DMS 273 treated with DMSO at 0.1 percent for 48 hours (cell line): ENCODE results near the gene MSN.

ENCODE experiments used
- DNase-seq: peaks from one replicate; lab custom pipeline; 2025; lab: John Stamatoyannopoulos, UW

MSN gene

DNA sequence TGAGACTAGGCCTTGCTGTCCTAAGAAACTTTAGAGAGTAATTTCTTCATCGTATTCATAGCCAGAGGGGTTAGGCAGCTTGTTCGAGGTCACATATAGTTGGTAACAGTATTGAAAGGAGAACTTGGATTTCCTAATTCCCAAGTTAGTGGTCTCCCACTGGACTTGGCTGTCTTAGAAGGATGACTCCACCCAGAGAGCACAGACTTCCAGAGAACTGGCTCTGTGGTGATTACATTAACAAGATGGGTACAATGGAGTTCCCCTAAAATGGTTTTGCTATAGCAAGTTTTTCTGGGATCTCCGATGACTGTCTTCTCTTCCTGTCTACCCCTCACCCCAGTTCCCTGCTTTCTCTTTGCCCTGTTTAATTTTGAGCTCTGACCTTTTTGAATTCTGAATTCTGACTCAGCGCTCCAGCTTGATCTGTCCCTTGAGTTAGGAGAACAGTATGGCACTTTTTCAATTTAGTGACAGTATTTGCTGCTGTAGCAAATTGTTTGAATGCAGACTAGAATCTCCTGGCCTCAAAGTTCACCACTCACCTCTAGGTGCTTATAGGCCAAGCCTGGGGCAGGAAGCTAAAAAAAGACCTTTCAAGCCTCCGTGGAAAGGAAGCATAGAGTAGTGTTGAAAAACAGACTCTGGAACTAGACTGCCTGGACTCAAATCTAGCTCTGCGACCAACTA is 6.9 kb downstream of the MSN start:
- no peak for DNase-seq

DNA sequence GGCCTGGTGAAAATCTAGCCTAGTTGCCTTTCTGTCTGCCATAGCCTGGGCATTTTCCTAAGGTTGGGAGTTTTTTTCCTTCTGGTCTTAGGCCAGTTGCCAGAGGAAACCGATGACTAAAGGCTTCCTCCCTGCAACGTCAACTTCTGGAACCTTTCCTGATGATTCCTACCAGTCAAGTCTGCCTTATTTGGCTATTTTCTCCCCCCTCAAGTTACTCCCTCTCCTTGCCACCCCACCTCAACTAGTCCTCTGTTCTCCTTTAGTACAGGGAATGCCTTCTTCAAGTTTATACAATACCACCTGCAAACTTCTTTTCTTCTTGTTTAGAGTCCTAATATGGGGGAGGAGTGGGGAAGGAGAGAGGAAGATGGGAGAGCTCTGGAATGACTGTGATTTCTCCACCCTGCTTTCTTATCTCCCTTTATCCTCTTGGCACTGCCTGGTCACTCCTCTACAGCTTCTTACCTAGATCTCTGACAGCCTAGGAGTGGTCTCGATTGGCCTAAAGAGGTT is 10.6 kb downstream of the MSN start:
- DNase-seq = no peak

DNA sequence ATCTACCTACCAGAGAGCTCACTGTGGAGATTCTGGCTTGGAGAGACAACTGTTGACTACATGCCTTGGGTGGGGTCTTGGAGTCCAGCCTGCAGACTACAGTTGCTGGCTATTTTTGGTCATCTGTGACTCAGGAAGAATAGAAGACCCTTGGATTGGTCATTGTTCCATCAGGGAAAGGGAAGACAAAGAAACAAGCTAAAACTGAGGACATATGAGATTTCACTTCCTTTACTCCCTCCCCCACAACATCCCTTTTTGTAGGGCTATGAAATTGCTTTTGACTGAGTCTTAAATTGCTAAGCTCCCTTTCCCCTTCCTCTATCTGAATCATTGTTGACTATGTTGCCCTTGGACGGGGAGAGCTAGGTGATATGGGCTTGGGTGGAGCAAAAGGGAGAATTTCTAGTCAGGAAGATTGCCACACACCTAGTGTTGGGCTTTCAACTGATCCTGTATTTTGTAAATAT is 11.7 kb downstream of the MSN start:
- DNase-seq = no peak

DNA sequence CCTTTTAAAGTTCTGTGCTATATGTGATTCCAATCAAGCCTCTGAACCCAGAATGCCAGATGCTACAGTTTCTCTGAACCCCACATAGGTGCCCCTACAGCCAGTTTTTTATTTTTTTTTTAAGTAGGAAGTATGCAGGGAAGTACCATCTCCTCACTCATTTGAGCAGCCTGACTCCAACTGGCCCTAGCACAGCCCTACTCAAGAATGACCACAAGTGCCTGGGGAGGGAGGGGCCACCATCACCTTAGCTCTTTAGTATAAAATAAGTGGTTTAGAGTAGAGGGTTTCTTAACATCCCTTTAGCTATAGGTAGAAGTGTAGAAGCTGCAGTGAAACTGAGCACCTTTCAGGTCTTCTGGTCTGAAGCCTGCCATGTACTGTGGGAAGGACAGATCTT is 14.4 kb downstream of the MSN start:
- DNase-seq = no peak

DNA sequence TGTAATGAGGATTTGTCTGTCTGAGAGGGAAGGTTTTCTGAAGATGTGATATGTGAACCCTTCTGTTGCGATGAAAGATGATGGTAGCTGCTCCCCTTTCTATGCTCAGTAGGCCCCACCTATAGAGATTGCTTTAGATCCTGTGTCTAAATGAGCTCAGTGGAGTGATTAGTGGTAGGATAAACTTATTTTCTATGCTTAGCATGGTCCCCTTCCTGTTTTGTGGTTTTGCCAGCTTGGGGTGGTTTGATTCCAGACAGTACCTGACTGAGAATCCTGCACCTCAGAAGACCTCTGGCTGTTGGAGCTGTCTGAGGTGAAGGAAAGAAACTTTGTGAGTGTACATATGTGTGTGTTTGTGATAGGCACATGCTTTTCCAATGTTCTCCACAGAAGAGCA is 17.7 kb downstream of the MSN start:
- DNase-seq = no peak

DNA sequence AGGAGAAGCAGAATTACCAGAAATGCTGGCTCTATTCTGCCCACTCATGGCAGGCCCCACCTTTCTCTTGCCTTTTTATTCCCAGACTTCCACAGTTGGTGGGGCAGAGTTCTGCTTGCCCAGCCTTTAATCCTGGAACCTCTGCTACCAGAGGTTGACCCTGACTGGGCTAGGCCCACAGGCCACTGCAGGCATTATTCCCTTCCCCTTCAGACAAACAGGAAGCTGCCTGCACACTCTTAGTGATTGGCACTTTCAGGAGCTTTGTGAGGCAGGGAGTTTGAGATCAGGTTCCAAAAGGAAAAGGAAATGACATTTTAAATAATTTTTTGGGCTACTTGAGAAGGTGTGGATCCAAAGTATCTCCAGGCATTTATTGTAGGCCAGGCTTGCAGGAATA is 18.8 kb downstream of the MSN start:
- no peak for DNase-seq

DNA sequence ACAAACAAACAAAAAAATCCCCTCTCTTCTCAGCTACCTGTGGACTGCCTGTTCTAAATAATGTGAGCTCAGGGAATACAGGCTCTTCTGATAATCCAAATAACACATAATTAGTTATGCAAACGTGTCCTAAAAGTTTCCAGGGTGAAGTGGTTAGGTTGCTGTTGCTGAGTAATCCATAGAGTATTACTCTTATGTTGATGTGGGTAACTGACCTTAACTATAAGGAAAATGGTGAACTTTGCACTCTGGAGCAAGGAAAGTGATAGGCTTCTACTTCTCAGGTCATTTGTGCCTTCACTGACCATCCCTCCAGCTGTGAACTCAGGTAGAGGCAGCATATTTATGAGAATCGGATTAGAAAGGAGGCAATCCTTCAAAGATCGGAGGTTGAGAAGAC is 19.9 kb downstream of the MSN start:
- DNase-seq = no peak

DNA sequence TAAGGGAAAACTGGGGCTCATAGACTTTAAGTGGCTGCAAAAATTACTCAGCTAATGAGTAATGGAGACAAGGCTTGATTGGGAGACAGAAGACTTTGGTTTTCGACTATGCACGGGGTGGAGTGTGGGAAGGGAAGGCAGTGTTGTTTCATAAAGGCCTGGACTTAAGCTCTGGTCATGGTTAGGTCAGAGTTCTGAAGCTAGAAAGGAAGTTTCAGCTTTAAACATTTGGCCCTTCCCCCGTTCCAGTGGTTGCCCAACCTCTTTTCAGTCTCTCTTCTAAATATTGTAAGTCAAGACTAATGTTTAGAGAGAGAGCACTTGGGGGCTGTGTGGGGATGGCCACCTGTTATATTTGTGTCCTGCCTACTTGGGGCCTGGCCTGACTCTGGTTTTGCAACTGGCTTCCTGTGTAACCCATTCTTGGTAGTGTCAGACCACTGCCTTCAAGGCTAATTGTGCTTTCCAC is 21.0 kb downstream of the MSN start:
- DNase-seq = no peak

DNA sequence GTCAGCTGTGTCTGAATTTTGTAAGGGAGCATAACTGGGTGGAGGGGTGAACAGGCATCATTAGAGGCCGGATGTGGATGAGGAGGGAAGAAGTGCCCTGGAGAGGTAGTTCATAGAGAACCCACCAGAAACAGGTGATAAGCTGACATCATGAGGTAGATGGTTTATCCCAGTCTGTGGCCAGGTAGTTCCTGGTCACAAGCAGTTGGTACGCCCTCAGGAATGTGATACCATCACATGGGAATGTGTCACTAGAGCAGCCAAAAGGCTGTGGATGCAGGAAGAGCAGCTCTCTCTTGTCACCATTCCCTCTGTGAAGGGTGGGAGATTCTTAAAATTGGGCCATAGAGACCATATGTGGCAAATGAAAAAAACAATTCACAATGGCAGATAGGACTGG is 21.9 kb downstream of the MSN start:
- no peak for DNase-seq

DNA sequence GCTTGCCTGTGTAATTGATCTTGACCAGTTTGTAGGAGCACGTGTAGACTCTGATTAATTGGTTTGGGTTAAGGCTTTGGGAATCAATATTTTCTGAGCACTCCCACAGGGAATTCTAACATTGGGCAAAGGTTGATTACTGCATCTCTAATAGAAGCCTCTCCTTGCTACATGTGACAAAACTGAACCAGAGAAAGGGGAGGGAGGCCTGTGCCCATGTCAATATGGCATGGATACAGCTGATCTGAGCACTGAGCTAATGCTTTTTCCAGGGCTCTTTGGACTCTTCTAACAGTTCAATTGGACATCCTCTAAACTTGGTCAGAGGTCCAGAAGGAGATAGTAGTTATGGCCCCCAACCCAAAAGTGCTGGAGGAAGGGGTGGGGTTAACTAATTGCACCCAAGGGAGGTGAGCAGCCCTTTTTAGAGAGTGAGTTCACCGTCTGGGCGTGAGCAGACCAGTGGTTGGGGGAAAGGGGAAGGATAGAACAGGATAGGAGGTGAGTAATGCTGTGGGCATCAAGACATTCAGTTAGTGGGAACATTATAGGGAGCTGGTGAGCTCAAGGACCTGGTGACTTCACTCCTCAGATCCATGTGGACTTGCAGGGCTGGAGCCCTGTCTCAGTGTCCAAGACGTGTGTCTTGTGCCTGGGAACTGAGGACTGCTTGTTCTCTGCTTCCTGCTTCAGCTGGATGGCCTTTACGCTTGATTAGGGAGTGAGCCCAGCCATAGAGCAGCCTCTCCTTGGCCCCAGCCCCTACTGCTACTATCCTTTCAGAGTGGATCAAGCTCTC is 22.8 kb downstream of the MSN start:
- no peak for DNase-seq

DNA sequence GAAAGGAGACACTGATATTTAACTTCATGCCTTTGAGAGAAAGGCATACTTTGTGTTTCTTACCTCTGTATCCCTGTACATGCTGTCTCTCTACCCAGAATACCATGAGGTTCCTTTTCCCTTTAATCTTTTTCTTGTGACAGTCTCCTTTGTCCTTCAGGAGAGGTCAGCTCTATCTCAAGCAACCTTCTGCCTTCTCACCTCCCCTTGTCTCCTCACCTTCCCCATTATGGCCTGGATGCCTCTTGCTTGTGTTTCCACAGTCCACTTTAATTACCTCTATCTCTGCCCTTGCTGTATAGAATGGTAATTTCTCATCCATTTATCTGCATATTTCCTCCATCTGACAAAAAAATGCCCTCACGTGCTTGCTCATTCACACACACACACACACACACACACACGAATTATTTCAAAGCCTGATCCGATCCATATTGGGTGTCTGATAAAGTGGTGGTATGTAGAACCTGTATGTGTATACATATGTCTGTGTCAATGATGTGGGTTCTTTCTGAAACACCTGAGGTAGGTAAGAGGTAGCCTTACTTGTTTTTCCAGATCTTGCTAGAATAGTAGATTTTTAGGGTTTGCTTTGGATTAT is 28.5 kb downstream of the MSN start:
- DNase-seq = no peak

DNA sequence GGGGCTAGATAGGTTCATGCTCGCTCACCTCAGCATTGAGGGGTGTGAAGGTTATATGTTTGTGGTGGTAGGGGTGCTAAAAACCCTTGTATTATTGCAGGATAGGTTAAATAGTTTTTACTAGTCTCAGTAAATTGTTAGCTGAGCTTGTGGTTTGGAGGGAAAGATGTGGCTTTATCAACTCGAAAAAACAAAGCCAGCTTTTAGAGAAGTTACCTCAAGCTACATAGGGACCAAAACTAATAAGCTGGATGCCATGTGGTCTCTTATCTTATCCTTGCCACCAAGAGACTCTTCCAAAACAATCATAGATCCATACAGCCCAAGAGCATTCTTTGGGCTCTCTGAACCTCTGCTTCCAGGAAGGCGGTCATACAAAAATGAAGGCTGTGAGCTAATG is 29.2 kb downstream of the MSN start:
- DNase-seq = no peak

DNA sequence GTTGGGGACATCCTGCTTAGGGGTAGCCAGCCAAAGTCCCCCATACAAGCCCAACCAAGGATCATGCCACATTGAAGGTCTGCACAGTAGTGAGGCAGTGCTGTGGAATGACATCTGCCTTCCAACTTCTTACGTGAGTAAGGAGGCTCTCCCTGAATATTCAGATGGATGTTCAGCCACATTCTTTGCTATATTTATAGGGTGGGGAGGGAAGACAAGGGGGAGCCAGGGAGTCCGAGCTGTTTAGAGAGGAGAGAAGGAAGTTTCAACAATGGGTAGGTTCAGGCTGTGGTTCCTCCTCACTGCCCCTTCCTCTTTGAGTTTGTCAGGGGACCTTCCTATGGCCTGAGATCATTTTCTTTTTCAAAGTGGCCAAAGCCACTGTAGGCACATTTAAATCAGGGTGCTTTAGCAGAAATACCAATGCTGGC is 29.8 kb downstream of the MSN start:
- no peak for DNase-seq

DNA sequence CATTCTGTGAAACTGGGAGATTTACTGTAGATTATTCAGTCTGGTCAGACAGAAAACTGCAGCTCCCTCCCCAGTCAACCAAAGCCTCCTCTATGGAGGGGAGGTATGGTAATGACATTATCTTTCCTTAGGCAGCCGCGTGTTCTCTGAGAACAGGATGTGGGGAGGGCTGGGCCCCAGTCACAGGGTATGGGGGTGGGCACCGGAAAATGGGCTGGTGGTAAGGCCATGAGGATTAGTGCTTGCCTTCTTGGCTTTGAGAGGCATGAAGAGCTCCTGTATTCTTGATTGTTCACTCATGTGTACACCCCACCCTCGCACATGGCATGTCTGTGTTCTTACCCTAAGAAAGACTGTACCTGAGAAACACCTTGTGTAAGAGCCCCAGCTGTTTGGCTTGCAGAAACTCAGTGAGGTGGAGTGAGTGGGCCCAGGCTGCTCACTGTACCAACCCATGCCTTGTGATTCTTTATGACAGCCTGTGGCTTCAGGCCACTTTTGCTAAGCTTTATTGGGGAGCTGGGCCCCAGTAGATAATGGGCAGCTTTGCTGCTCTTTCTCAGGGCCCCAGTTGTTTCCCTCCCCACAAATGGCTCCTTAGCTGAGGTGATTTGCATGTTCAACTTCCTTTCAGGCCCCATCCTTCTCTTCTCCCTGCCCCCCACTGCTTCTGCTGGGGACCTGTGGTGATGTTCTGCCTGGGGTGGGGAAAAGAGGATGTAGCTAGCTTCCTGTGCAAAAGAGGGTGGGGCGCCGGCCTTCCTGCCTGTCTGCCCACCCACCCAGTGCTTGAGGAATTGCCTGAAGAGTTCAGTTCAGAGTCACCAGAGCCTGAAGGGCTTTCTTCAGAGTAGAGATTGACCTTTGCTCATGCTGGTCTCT is 30.7 kb downstream of the MSN start:
- no peak for DNase-seq

DNA sequence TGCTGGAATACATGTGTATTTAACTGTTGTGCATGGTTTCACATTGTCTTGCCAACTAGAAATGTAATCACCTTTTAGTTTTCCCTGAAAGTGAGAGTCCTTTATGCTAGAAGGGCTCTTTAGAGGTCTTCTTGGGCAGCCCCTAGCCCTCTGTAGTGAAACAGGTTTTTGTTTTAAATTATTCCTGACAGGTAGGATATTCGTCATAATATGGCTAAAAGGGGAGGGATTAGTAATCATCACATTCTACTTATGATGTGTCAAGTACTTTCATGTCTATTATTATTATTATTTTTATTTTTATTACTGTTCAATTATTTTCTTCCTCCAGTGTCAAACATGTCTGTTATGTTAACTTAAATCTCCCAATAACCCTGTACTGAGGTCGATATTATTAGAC is 35.5 kb downstream of the MSN start:
- DNase-seq = no peak

DNA sequence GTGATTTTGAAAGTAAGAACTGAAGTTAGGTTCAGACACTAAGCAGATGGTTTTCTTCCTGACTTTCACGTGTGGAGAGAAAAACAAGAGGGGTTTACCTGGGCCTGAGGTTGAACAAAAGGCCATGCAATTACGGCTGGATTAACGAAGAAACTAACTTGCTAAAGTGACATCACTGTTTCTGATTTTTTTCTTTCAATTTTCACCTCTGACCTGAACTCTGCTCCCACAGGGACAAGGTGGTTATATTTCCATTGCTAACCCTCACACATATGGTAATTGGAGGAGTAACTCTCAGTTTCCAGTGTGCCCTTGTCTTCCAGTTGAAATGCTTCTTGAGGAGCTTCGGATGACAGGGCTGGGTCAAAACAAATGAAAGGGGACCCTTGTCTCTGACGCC is 38.0 kb downstream of the MSN start:
- no peak for DNase-seq

DNA sequence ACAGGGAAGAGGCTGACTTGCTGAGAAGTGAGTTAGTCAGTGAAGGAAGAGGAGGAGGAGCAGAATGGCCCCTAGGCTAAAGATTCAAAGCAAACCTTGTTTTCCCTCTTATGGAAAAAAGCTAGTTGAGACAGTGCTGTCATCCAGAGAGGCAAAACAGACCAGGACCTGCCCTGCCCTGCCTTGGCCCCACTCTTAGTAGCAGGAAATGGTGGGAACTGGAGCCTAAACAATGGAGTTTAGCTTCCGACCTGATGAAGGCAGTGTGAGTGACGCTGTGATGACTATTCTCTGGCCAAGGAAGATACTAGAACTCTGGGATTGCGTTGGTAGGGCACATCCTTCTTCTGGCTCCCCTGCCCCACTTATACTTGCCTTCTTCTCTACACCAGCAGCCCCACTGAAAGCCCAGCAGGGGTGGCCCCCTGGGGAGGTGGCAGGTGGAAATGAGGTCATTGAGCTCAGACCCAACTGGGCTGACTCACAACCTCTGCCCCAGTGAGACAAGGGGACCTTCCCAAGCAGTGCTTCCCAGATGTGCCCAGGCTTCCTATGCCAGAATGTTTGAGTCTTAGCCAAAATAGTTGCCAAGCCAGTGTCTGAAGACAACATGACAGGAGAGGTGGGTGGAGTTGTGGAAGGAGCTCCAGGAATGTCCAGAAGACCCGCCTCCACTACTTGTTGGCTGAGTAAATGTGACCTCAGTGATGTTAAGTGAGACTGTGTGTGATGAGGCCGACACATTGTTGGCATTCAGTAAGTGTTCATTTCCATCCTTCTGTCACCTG is 38.8 kb downstream of the MSN start:
- no peak for DNase-seq

DNA sequence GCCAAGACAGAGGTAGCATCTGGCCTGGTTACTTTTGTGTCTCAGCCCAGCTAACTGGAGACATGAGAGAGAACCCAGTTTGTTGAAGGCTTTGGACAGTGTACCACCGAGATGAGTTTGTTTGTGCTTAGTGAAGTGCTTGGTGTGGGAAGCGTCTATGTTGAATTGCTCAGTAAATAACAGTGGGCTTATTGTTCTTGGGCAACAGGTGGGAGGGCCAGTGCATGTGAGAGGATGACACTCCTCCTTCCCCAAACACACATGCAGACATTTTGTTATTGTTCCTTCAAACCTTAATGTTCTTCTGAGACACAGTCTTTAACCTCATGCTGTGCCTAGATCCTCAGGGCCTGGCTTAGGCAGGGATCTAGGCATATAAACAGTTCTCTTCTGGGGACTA is 39.7 kb downstream of the MSN start:
- no peak for DNase-seq

DNA sequence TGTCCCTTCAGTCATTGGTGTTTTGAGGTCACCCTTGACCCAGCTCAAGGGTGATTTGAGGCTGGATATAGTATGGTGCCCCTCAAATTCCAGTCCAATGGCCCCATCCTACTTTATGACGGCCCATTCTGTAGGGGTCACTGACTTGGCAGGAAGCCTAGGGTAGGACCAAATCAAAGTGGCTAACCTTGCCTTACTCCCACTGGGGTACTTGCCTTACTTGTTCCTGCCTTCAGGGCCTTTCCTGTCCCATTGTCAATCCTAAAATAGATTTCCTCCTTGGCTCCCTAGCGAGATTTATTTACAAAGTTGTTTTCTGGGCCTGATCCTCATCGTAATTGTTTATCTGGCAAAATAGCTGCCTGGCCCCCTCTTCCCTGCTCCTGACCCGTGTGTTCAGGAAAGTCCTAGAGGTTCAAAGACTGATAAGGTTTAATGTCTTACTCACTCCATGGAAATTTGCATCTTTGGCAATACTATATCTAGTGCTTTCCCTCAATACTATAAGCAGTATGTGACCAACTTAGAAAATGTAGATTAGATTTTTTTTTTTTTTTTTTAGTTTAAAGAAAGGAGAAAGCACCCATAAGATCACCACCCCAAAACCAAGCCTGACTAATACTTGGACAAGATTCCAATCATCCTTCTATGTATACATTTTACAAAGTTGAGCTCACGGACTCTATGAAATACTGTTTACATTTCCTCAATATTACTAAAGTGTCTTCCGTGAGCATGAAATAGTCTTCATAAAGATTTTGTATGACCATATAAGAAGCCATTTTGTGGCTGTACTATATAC is 44.8 kb downstream of the MSN start:
- no peak for DNase-seq

DNA sequence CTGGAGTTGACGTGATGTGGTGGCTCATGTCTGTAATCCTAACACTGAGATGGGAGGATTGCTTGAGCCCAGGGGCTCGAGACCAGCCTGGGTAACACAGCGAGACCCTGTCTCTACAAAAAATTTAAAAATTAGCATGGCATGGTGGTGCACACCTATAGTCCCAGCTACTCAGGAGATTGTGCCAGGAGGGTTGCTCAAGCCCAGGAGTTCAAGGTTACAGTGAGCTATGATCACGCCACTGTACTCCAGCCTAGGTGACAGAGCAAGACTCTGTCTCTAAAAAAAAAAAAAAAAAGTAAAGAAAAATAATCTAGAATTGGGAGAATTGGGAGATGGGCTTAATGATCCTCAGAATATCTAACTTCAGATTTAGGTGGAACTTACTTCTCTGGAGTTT is 51.1 kb downstream of the MSN start:
- DNase-seq = no peak
